HG03139 (cell line): ENCODE data around the gene CA5A.

Experiments used
- ATAC-seq: cut with Tn5 transposase; IDR thresholded peaks from one replicate; pipeline ENCODE4 v1.9.1; 2021; ENCODE audit not compliant: unreplicated experiment

The CA5A gene

GRCh38 chr16:87964049-87964659 lies 27.8 kb upstream of the CA5A start:
- ATAC-seq: no peak

- no peak for ATAC-seq
Measured at GRCh38 chr16:87963400-87963799, 27.1 kb upstream of the CA5A start.

GRCh38 chr16:87961623-87962022 lies 25.3 kb upstream of the CA5A start:
- no peak for ATAC-seq

- no peak for ATAC-seq
Measured at GRCh38 chr16:87960852-87961251, 24.5 kb upstream of the CA5A start.

GRCh38 chr16:87960296-87960695 lies 24.0 kb upstream of the CA5A start:
- no peak for ATAC-seq

- ATAC-seq: no peak
Measured at GRCh38 chr16:87959391-87959990, 23.2 kb upstream of the CA5A start.

GRCh38 chr16:87958632-87959031 lies 22.3 kb upstream of the CA5A start:
- ATAC-seq: no peak

GRCh38 chr16:87957296-87958094 lies 21.2 kb upstream of the CA5A start:
- no peak for ATAC-seq

- ATAC-seq: peak; percentile 35
Measured at GRCh38 chr16:87956365-87957231, 20.3 kb upstream of the CA5A start.

- ATAC-seq: no peak
Measured at GRCh38 chr16:87956098-87956364, 19.7 kb upstream of the CA5A start.

GRCh38 chr16:87955302-87956097 lies 19.2 kb upstream of the CA5A start:
- ATAC-seq: no peak

- ATAC-seq: no peak
Measured at GRCh38 chr16:87954826-87955225, 18.5 kb upstream of the CA5A start.

GRCh38 chr16:87954361-87954760 lies 18.0 kb upstream of the CA5A start:
- no peak for ATAC-seq

- ATAC-seq: no peak
Measured at GRCh38 chr16:87953308-87954215, 17.2 kb upstream of the CA5A start.

- no peak for ATAC-seq
Measured at GRCh38 chr16:87952751-87953150, 16.4 kb upstream of the CA5A start.

GRCh38 chr16:87951552-87952538 lies 15.5 kb upstream of the CA5A start:
- ATAC-seq: peak; percentile 6

GRCh38 chr16:87950765-87951551 lies 14.6 kb upstream of the CA5A start, which contains the start of gene BANP:
TSS of gene BANP (plus strand) at chr16:87951434. CDS start at chr16:87975116, 23,682 bp downstream.
- peak; percentile 81 for ATAC-seq
